Subcutaneous abdominal adipose tissue (tissue), 5 donors: ENCODE results near the gene NTNG2.

ENCODE experiments used
- H3K27ac ChIP-seq: one replicate; pipeline ENCODE4 v1.7.0; 2013; ENCODE audit warnings: low read depth, mild to moderate bottlenecking, inconsistent platforms, low read length, moderate library complexity
- H3K27me3 ChIP-seq, 5 donors: one replicate each; pipeline ENCODE4 v1.7.0; 2013; ENCODE audit warnings: low read length in 5 of 5, inconsistent platforms in 1 of 5; ENCODE audit not compliant: control insufficient read depth in 5 of 5, insufficient read depth in 4 of 5
- H3K36me3 ChIP-seq, 5 donors: one replicate each; pipeline ENCODE4 v1.7.0; 2013; ENCODE audit warnings: low read length in 5 of 5; ENCODE audit not compliant: control insufficient read depth in 5 of 5, insufficient read depth in 5 of 5
- H3K4me1 ChIP-seq, 5 donors: one replicate each; pipeline ENCODE4 v1.7.0; 2013; ENCODE audit warnings: low read length in 5 of 5, mild to moderate bottlenecking in 3 of 5, moderate library complexity in 1 of 5; ENCODE audit not compliant: control insufficient read depth in 5 of 5, insufficient read depth in 5 of 5
- H3K4me3 ChIP-seq, 5 donors: one replicate each; pipeline ENCODE4 v1.7.0; 2013; ENCODE audit warnings: low read length in 5 of 5, low read depth in 1 of 5
- H3K9ac ChIP-seq, 5 donors: one replicate each; pipeline ENCODE4 v1.7.0; 2013; ENCODE audit warnings: low read length in 5 of 5, mild to moderate bottlenecking in 4 of 5, moderate library complexity in 3 of 5
- H3K9me3 ChIP-seq, 5 donors: one replicate each; pipeline ENCODE4 v1.7.0; 2013; ENCODE audit warnings: low read length in 5 of 5; ENCODE audit not compliant: control insufficient read depth in 5 of 5
- donor health status: healthy.
- donor health status: healthy.
- donor health status: healthy.
- donor health status: healthy.
- donor health status: healthy.

Gene NTNG2

DNA sequence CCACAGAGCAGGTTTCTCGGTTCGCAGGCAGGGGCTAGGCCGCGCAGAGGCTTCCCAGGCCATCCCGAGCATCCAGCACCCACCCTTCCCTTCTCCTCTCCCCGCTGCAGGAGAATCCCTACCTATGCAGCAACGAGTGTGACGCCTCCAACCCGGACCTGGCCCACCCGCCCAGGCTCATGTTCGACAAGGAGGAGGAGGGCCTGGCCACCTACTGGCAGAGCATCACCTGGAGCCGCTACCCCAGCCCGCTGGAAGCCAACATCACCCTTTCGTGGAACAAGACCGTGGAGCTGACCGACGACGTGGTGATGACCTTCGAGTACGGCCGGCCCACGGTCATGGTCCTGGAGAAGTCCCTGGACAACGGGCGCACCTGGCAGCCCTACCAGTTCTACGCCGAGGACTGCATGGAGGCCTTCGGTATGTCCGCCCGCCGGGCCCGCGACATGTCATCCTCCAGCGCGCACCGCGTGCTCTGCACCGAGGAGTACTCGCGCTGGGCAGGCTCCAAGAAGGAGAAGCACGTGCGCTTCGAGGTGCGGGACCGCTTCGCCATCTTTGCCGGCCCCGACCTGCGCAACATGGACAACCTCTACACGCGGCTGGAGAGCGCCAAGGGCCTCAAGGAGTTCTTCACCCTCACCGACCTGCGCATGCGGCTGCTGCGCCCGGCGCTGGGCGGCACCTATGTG, 36.1 kb downstream of the NTNG2 start:
- Histone ChIP-seq H3K27ac (no peak overlapping the region), H3K4me1 (no peaks in the 10 kb centered on the region), H3K36me3 (no peaks in the 10 kb centered on the region), H3K27me3 (peaks cover 8 to 28% (median 17%) of the 10 kb centered on the region in 5 donors), H3K4me3 (no peak overlapping the region), H3K9me3 (no peaks in the 10 kb centered on the region), H3K9ac (no peak overlapping the region)

DNA sequence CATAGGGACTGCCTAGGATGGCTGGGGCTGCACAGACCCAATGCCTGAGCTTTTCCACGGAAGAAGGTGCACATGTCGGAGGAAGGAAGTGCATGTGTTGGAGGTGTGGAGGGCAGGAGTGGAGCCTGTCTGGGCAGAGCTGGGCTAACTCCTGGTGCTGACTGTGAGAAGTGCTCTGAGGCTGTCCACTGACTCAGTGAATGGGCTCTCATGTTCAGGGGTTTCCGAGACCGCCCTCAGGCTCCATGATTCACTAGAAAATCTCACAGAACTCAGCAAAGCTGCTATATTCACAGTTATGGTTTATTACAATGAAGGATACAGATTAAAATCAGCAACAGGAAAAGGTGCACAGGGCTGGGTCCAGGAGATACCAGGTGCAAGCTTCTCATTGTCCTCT, 37.2 kb downstream of the NTNG2 start:
- Histone ChIP-seq H3K4me1 (no peaks in the 10 kb centered on the region), H3K9me3 (no peaks in the 10 kb centered on the region), H3K4me3 (no peak overlapping the region), H3K9ac (no peak overlapping the region), H3K27ac (no peak overlapping the region), H3K36me3 (no peaks in the 10 kb centered on the region), H3K27me3 (peaks cover 3 to 29% (median 18%) of the 10 kb centered on the region in 5 donors)

DNA sequence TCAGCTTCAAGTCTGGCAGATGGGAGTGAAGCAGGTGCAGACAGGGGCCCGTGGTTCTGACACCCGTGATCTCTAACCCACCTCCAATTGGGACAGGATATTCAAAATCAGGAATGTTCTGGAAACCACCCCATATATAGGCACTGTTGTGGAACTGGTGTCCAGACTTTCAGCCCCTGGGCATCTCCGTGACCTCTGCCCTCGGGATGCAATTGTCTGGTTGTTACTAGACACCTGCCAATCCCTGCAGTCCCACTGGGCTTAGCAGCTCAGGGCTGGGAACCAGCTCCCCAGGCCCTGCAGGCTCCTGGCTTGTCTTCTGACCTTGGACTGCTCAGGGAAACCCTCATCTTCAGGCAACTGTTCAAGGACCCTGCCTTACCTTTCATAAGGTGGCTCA, 38.8 kb downstream of the NTNG2 start:
- Histone ChIP-seq H3K36me3 (no peaks in the 10 kb centered on the region), H3K9me3 (peaks cover 3 to 13% (median 9%) of the 10 kb centered on the region in 5 donors), H3K27ac (no peak overlapping the region), H3K9ac (no peak overlapping the region), H3K4me1 (no peaks in the 10 kb centered on the region), H3K27me3 (peaks cover 3 to 34% (median 24%) of the 10 kb centered on the region in 5 donors), H3K4me3 (no peak overlapping the region)

DNA sequence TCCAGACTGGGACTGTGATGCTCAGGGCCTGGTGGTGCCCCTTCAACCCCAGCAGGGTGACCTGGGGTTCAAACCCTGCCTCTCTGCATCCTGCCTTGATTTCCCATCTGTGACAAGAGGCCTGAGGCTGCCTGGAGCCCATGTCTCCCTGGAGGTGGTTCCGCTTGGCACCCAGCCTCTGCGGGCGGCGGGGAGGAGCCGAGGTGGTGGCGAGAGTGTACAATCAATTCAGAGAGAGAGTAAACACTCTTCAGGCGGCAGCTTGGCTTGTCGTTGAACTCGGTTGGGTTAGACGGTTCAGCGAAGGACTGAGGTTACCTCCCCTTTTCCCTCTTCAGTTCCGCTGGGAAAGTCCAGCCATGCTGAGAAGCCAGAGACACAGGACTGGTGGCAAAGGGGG, 39.3 kb downstream of the NTNG2 start:
- no peak overlapping the region for H3K4me3 ChIP-seq
- no peaks in the 10 kb centered on the region for H3K4me1 ChIP-seq
- no peak overlapping the region for H3K9ac ChIP-seq
- peaks cover 3 to 13% (median 9%) of the 10 kb centered on the region in 5 donors for H3K9me3 ChIP-seq
- peaks cover 3 to 34% (median 24%) of the 10 kb centered on the region in 5 donors for H3K27me3 ChIP-seq
- H3K36me3 ChIP-seq = no peaks in the 10 kb centered on the region
- no peak overlapping the region for H3K27ac ChIP-seq

DNA sequence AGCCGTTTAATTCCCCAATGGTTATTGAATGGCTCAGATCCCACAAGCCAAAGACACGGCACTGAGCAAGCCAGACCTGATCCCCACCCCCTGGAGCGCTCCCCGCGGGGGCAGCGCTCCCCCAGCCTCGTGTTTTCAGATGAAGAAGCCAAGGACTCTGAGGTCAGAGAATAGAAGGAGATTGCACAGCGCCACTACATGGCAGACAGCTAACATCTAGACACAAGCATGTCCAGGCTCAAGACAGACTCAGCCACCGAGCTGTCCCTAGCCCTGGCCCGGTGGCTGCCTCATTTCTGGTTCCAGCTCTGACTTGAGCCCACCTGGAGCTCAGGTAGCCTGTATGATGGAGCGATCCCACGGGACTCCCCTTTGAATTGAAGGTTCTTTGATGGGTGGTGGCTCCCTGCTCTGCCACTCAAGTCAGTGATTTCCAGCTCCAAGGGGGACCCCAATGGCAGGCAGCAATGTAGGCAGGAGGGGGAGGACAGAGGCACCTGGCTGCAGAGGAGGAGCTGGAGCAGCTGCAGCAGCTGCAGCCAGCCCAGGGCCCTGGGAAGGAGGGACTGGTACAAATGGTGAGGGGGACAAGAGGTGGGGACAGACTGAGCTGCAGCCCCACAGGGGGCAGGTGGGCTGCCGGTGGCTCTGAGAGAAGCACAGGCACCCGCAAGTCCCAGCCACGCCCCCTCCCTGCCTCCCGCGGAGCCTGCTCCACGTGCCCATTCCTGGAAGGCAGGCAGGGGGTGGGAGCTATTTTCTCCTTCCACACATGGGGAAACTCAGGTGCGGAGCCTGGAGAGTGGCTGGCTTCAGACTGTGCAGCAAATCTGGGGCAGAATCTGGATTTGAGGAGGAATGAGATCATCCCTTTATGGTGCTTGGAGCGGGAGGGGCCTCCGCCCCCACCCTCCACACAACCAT, 40.2 kb downstream of the NTNG2 start:
- no peak overlapping the region for H3K27ac ChIP-seq
- H3K9ac ChIP-seq = no peak overlapping the region
- peaks cover 3 to 34% (median 24%) of the 10 kb centered on the region in 5 donors for H3K27me3 ChIP-seq
- no peaks in the 10 kb centered on the region for H3K36me3 ChIP-seq
- H3K4me1 ChIP-seq = no peaks in the 10 kb centered on the region
- H3K4me3 ChIP-seq = no peak overlapping the region
- H3K9me3 ChIP-seq = peaks cover 3 to 13% (median 9%) of the 10 kb centered on the region in 5 donors

DNA sequence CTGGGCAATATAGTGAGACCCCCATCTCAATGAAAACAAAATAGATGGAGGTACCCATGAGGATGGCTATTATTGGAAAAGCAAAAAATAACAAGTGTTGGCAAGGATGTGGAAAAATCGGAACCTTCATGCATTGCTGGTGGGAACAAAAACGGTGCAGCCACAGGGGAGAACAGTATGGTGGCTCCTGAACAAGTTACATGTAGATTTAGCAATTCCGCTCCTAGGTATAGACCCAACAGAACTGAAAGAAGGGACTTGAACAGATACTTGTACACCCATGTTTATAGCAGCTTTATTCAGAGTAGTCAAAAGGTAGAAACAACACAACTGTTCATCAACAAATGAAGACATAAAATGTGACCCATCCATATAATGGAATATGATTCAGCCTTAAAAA, 43.0 kb downstream of the NTNG2 start:
- Histone ChIP-seq H3K9me3 (peaks cover 3 to 13% (median 9%) of the 10 kb centered on the region in 5 donors), H3K4me1 (no peaks in the 10 kb centered on the region), H3K27ac (no peak overlapping the region), H3K4me3 (no peak overlapping the region), H3K9ac (no peak overlapping the region), H3K36me3 (no peaks in the 10 kb centered on the region), H3K27me3 (peaks cover 3 to 37% (median 21%) of the 10 kb centered on the region in 5 donors)

DNA sequence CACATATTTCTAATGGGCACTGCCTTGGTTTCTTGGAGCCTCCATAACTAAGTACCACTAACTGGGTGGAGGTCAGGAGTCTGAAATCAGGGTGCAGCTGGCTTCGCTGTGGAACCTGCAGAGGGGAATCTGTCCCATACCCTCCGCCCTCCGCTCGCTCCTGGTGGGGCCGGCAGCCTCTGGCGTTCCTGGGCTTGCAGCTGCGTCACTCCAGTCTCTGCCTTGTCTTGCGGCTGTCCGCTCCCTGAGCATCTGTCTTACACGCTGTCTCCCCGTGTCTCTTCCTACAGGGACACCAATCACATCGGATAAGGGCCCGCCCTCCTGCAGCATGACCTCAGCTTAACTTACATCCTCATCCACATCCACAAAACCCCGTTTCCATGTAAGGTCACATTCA, 45.4 kb downstream of the NTNG2 start:
- Histone ChIP-seq H3K9ac (no peak overlapping the region), H3K27ac (no peak overlapping the region), H3K27me3 (peaks cover 5 to 39% (median 15%) of the 10 kb centered on the region in 5 donors), H3K4me1 (no peaks in the 10 kb centered on the region), H3K36me3 (no peaks in the 10 kb centered on the region), H3K4me3 (no peak overlapping the region), H3K9me3 (peaks cover 3 to 13% (median 9%) of the 10 kb centered on the region in 5 donors)

DNA sequence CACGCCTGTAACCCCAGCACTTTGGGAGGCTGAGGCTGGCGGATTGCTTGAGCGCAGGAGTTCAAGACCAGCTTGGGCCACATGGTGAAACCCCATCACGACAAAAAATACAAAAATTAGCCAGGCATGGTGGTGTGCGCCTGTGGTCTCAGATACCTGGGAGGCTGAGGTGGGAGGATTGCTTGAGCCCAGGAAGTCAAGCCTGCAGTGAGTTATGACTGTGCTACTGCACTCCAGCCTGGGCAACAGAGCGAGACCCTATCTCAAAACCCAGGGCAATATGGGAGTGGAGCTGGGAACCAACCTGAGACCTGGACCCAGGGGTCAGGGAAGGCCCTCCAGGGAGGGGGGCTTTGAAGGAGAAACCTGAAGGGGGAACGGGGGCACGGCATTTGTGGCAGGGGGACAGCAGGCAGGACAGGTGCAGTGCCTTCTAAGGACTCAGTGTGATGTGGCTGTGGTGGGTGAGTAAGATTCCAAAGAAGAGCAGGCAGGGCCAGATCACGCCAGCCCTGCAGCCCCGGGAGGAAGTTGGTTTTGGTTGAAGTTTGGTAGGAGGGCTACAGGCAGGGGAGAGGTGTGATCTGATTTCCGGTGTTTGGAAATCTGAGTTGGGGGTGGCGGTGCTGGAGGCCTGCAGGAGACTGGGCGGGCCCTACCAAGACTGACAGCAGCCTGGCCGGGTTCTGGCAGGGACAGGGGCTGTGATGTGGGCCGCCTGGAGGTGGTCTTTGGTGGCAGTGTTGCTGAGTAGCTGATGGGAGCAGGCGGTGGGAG, 46.2 kb downstream of the NTNG2 start:
- Histone ChIP-seq H3K4me1 (no peaks in the 10 kb centered on the region), H3K9me3 (peaks cover 3 to 13% (median 9%) of the 10 kb centered on the region in 5 donors), H3K27me3 (peaks cover 3 to 32% (median 9%) of the 10 kb centered on the region in 5 donors), H3K27ac (no peak overlapping the region), H3K36me3 (no peaks in the 10 kb centered on the region), H3K4me3 (no peak overlapping the region), H3K9ac (no peak overlapping the region)

DNA sequence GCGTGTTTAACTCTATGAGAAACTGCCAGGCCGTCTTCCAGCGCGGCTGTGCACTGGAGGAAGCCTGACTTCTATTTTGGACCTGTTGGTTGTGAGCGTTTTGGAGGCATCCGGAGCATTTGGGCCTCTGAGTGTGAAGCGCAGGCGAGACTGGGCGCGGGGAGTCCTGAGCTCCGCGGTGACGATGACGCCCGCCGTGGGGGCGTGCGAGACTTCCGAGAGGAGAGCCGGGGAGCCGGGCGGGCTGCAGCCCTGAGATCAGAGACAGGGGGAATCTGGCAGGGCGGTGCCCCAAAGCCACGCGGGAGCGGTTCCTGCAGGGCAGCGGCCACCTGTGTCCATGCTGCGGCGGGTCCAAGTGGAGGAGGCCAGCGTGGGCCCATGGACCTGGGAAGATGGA, 47.4 kb downstream of the NTNG2 start:
- no peak overlapping the region for H3K9ac ChIP-seq
- no peak overlapping the region for H3K27ac ChIP-seq
- peaks cover 3 to 34% (median 9%) of the 10 kb centered on the region in 5 donors for H3K27me3 ChIP-seq
- no peaks in the 10 kb centered on the region for H3K36me3 ChIP-seq
- H3K4me1 ChIP-seq = peaks cover 0 to 4% (median 0%) of the 10 kb centered on the region in 5 donors
- H3K4me3 ChIP-seq = no peak overlapping the region
- peaks cover 3 to 13% (median 9%) of the 10 kb centered on the region in 5 donors for H3K9me3 ChIP-seq
